Measurements from ENCODE around the gene CD9. TPM values are rescaled to one million over a fixed set of nuclear protein-coding genes. Genes with fewer than 3 reads are reported as not detected.

Gene CD9
- total and polyA plus RNA-seq, 2 of the 8 experiments (the other 6 are each of a cell fraction or from before 2014, with no cell fraction given), result 168 to 319 TPM

GRCh38 chr12:6198985-6199530 lies 1.1 kb upstream of the CD9 start:
- Histone ChIP-seq H3K23me2 (ENCODE audit: low read depth, low read length) (peaks cover 12% of the 10 kb centered on the region; the same call in 1 of the 2 replicates), H3K27ac (ENCODE audit: low read depth, low read length) (no peak overlapping the region), H2BK120ac (replicated peaks; ENCODE audit: low read depth, low read length) (peak overlapping the region; percentile 56), H3K14ac (ENCODE audit: insufficient read length) (no peak overlapping the region), H4K8ac (ENCODE audit: extremely low read depth, insufficient read depth, low read length) (no peak overlapping the region), H3K4me3 (ENCODE audit: extremely low read depth in 1 of 4, insufficient read depth in 2 of 4, low read depth in 3 of 4, low read length in 4 of 4) (peak overlapping the region in 3 of 4 experiments; percentile 53 to 65 (median 65); a peak in 2 of 8 replicates), H2BK15ac (ENCODE audit: low read length) (no peak overlapping the region; the same call in 1 of the 2 replicates), H2BK5ac (ENCODE audit: low read depth, low read length) (peak overlapping the region; percentile 38; the same call in 1 of the 2 replicates), H2AK5ac (ENCODE audit: low read depth, low read length) (0 out of 2 replicates have a peak overlapping the region, but pooled peaks have one; percentile 43), H3K79me1 (ENCODE audit: low read depth, low read length) (peaks cover 14% of the 10 kb centered on the region; the same call in 1 of the 2 replicates), H4K5ac (ENCODE audit: insufficient read length, low read depth, low read length) (no peak overlapping the region), H3K36me3 (ENCODE audit: control insufficient read depth in 2 of 4, insufficient read depth in 4 of 4, low read length in 3 of 4) (no peaks in the 10 kb centered on the region), H2BK20ac (ENCODE audit: low read length) (peak overlapping the region; percentile 91; the same call in 1 of the 2 replicates), H3K27me3 (replicated peaks in 1 of 4; ENCODE audit: control insufficient read depth in 3 of 4, extremely low read depth in 1 of 4, insufficient read depth in 3 of 4, low read length in 3 of 4) (peaks cover 0 to 10% (median 6%) of the 10 kb centered on the region in 4 experiments; a peak in 3 of 7 replicates), H3K56ac (replicated peaks; ENCODE audit: insufficient read length, low read depth, low read length) (no peak overlapping the region), H3K4me1 (replicated peaks in 1 of 4; ENCODE audit: control insufficient read depth in 3 of 4, insufficient read depth in 4 of 4, low read length in 3 of 4) (peaks cover 7 to 44% (median 26%) of the 10 kb centered on the region in 4 experiments), H4K91ac (replicated peaks; ENCODE audit: insufficient read length, low read length) (peak overlapping the region; percentile 23), H2AFZ (ENCODE audit: low read length) (no peak overlapping the region), H3K4me2 (ENCODE audit: insufficient read depth in 1 of 2, low read depth in 2 of 2, low read length in 2 of 2) (peak overlapping the region; percentile 92 to 96), H3K18ac (ENCODE audit: extremely low read depth, low read length) (peak overlapping the region; percentile 94), H3K4ac (replicated peaks; ENCODE audit: insufficient read length, low read depth, low read length) (no peak overlapping the region), H3K9ac (replicated peaks in 1 of 4; ENCODE audit: extremely low read depth in 1 of 4, low read depth in 3 of 4, low read length in 3 of 4) (no peak overlapping the region), H3K79me2 (ENCODE audit: control insufficient read depth in 1 of 2, insufficient read depth in 2 of 2, low read length in 2 of 2) (peaks cover 7 to 30% of the 10 kb centered on the region in 2 experiments; a peak in 3 of 4 replicates), H4K20me1 (replicated peaks in 1 of 2; ENCODE audit: control insufficient read depth in 1 of 2, insufficient read depth in 2 of 2, low read length in 2 of 2) (peaks cover 0 to 2% of the 10 kb centered on the region in 2 experiments), H3K9me3 (ENCODE audit: insufficient read depth in 2 of 2, low read depth in 1 of 2, low read length in 1 of 2) (no peaks in the 10 kb centered on the region), H3K23ac (ENCODE audit: insufficient read length) (no peak overlapping the region), H2BK12ac (ENCODE audit: low read depth, low read length) (peak overlapping the region; percentile 78; the same call in 1 of the 2 replicates)
- FAIRE-seq, result no peak
- CTCF ChIA-PET (ENCODE audit: partially characterized antibody), result interaction anchor here (0.7 to 26.9 kb wide), 8 partner anchors 20 to 211 kb away, joined by 3 to 433 read pairs (median 27); no protein-coding TSS in a partner anchor
- TF ChIP-seq RAD21 (IDR thresholded peaks at IDR 0.05 in 1 of 2, conservative IDR thresholded peaks at IDR 0.05 in 1 of 2; ENCODE audit: low read depth in 2 of 2, low read length in 2 of 2) (no peak), HDAC6 (IDR thresholded peaks at IDR 0.05; ENCODE audit: low read depth, low read length) (no peak), ASH2L (IDR thresholded peaks at IDR 0.05; ENCODE audit: low read length) (no peak), SAP30 (IDR thresholded peaks at IDR 0.05; ENCODE audit: insufficient read depth, insufficient replicate concordance, low read length) (no peak), JUND (IDR thresholded peaks at IDR 0.05; ENCODE audit: low read length) (no peak), TEAD4 (IDR thresholded peaks at IDR 0.05; ENCODE audit: low read depth, low read length) (no peak)
- no peak for DNase-seq (ENCODE audit: low read depth in 1 of 2, low spot score in 2 of 2)
- 31% methylated on average over 10 of the region's 10 CpGs; no CpG with 5 or more reads in 1 of the 2 experiments for WGBS, 2 experiments (ENCODE audit: extremely low coverage in 1 of 2, insufficient coverage in 1 of 2, insufficient read length in 1 of 2, insufficient replicate concordance in 2 of 2, low coverage in 1 of 2, low lambda C conversion rate in 2 of 2, missing lambda C conversion rate in 1 of 2)
- POLR2A ChIA-PET (ENCODE audit: partially characterized antibody), result interaction anchor here (0.7 to 11.6 kb wide), 7 partner anchors 14 to 79 kb away, joined by 3 to 203 read pairs (median 11); no protein-coding TSS in a partner anchor

All from H1 (cell line).